Activated CD4-positive, alpha-beta T cell treated with anti-CD3 and anti-CD28 coated beads, Interleukin-2, Interleukin-6, amounts not matched to agents 100 ng/mL and 50 ng/mL, durations not matched to agents 16 hours and 8 hours (primary cell): ENCODE data around the gene MYH6.
A peak's percentile ranks its signal among the peaks of the same experiment; 100 is the strongest.
"Not testable (repeated sequence)": the region's sequence is repeated elsewhere in the genome, so short reads cannot be mapped to it uniquely, and the experiment has no call there.

ENCODE experiments used
- DNase-seq: peaks from one replicate; pipeline ENCODE4 v3.0.0-alpha.2; 2020

Gene MYH6

GRCh38 chr14:23435543-23436326 lies 27.7 kb upstream of the MYH6 start, which contains the start of gene MYH7:
Gene MYH7 (minus strand): TSS chr14:23435660. CDS start chr14:23433732, 1,928 bp downstream.
- no peak for DNase-seq

DNA sequence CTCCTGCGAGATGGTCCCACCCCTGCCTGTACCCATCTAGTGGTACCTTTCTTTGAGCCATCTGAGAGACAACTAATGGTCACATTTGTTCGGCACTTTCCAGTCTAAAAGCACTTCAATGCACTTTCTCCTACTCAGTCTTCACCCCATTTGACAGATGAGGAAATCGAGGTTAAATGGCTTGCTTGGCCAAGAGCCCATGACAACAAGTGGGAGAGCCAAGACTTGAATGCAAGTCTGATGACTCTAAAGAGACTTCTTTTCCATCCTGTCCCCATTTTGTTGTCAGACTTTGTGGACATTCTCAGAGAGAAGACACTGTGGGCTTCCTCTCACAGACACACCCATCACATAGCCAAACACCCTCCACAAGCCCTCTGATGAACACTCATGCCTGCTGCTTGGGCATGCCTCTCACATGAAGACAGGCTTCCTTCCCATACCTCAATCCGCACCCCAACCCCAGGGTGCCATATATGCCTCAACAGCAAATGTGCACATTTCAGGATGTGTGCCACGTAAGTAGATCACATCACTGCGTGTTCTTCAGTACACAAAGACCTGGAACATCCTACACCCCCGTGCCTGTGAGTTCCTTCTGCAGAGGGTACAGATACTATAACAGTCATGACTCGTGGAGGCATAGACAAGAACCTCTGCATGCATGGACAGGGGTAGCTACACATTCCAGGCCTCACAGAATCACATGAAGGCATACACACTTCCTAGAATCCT lies 26.6 kb upstream of the MYH6 start:
- no peak for DNase-seq

DNA sequence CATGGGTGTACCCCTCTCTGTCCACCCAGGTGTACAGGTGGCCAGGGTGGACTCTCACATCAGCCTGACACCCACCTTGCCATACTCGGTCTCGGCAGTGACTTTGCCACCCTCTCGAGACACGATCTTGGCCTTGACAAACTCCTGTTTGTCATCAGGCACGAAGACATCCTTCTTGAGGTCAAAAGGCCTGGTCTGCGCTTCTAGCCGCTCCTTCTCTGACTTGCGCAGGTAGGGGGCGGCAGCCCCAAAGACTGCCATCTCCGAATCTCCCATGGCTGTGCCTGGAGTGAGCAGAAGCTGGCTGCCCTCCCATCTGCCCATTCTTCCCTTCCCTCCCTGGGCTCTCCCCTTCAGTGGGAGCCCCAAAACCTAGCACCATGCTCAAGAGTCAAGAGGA lies 25.4 kb upstream of the MYH6 start:
- DNase-seq: no peak

DNA sequence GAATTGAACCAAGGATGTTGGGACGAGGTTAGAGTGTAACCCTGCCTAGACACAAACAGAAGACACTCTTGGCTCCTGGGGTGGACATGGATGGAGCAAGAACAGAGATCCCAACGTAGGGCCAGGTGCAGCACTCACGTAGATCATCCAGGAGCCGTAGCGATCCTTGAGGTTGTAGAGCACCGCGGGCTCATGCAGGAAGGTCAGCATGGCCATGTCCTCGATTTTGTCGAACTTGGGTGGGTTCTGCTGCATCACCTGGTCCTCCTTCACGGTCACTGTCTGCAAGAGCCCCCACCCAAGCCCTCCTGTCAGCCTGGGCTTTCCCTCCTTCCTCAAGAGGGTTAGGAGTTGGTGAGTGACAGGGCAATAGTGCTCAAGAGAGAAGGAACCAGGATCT lies 24.9 kb upstream of the MYH6 start:
- DNase-seq: no peak

DNA sequence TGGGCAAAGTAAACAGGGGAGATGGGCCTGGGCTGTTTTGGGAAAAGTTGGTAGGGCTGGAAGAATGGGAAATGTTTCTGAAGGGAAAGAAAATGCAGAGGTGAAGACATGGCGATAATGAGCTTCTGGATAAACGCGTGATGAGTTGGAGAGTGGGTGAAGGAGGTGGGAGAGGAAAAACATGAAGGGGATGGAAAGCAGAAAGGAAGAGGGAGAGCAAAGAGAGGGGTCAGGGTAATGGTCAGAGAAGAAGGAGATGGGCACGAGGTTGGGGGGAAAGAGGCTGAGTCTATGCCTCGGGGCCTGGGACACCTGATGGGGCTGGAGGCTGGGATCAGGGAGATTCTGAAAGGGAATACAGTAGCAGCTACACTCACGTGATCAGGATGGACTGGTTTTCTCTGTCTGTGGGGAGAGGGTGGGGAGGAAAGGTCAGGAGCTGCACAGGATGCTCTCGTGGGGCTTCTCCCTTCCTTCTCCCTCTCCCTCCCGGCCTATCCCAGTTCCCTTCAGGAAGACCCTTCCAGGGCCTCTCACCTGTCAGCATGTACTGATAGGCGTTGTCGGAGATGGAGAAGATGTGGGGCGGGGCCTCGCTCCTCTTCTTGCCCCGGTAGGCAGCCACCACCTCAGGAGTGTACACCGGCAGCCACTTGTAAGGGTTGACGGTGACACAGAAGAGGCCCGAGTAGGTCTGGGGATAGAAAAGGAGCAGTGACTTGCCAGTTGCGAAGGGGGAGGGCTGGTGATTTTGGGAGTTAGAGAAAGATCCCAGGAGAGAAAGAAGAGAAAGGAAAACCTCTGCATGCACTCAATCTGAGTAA lies 24.2 kb upstream of the MYH6 start:
- DNase-seq: no peak

- DNase-seq: no peak
These were observed 23.4 kb upstream of the MYH6 start for GRCh38 chr14:23431486-23431885.

DNA sequence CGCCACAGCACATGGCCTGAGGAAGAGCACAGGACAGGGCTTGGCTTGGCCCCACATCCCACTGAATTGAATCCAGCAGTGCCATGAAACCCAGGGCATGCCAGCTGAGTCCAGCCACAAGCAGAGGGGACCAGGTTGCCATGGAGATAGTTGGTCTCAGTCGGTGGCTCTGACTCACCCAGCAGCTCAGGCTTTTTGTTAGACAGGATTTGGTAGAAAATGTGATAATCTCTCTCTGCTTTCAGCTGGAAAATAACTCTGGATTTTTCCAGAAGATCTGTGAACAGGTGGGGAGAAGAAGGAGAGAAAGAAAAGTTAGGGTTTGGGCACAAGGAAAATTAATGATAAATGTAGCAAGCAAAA lies 22.6 kb upstream of the MYH6 start:
- no peak for DNase-seq

DNA sequence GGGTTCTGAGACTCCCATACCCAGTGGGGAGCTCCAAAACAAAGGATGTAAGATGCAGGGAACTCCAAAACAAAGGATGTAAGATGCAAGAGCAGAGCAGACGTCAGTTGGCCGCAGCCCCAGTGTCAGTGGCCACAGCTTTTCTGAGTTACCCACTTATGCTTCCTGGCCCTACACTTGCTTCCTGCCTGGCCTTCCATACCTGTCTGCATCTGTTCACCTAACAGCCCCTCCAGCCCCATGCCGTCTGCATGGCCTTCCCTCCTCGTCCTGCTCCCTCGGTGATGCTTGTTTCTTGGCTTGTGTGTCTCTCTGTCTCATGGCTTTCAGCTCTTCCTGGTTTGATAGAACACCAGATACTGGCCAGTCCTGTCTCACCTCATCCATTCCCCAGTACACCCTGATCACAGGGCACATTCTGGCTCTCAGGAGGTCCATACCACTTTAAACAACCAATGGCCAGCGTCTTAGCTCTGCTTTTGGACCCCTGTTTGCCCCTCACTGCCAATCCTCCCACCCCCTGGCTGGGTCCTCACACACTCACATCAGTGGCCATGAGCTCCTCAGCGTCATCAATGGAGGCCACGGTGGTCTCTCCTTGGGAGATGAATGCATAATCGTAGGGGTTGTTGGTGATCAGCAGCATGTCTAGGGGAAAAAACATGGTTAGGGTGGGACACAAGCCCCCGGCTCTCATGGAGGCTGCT lies 22.1 kb upstream of the MYH6 start:
- DNase-seq: no peak

DNA sequence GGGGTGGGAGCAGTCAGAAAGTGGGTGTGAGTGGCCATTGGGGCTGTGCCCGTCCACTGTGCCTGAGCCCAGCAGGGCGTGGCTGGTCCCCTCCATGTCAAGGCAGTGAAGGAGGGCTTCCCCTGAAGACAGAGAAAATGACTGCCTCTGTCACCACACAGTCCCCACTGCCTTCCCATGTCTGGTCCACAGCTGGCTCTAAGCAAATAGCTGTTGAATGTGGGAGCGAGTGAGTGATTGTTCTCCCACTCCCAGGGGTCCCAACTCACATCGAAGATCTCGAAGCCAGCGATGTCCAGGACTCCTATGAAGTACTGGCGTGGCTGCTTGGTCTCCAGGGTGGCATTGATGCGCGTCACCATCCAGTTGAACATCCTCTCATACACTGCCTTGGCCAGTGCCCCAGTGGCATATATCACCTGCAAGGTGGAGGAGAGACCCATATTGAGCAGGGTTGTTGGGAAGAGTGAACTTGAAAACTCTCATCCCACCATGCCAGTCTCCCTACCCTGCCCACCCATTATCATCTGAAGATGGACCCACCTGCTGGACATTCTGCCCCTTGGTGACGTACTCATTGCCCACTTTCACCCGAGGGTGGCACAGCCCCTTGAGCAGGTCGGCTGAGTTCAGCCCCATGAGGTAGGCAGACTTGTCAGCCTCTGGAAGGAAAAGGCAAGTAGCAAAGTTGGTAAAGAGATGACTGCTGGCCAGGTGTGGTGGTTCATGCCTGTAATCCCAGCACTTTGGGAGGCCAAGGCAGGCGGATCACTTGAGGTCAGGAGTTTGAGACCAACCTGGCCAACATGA lies 20.8 kb upstream of the MYH6 start:
- DNase-seq: no peak

DNA sequence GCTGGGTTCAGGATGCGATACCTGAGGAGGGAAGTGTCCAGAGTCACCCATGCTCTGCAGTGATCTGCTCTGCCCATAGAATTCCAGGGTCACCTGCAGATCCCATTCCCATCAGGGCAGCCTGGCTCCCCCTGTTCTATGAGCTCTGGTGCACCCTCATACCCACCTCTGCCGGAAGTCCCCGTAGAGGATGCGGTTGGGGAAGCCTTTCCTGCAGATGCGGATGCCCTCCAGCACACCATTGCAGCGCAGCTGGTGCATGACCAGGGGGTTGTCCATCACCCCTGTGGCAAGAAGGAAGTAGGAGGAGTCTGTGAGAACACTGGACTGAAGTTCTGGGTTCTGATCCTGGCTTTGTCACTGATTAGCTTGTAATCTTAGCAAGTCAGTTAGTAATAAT lies 17.7 kb upstream of the MYH6 start:
- not testable (repeated sequence) for DNase-seq

DNA sequence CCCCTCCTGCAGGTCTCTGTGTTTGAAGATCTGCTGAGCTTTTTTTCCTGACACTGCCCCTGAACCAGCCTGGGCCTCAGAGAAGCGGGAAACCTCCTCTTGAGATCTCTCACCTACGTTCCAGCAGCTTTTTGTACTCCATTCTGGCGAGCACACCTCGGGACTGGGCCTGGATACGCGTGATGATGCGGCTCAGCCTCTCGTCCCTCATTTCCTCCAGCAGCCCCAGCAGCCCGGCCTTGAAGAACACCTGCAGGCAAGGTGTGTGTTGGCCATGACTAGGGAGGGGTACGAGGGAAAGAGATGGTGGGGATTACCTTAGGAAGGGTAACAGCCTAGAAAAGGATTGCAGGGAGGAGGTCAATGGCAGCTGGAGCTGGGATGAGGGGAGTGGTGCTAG lies 17.1 kb upstream of the MYH6 start:
- no peak for DNase-seq

DNA sequence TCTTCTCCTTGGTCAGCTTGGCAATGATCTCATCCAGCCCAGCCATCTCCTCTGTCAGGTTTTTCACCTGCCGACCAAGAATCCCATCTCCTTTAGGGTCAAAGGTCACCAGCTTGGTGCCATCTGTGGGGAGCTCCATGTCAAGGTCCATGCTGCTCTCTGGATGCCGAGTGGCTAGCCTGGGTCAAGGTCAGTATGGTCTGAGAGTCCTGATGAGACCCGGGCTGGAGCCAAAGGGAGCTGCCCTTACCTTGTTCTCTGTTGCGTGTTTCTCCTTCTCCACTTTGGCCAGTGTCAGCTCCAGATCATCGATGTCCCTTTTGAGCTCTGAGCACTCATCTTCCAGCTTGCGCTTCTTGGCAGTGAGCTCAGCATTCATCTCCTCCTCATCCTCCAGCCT lies 15.6 kb upstream of the MYH6 start:
- no peak for DNase-seq

- peak; percentile 67 for DNase-seq
These were observed 13.5 kb upstream of the MYH6 start for GRCh38 chr14:23421594-23421993.

- DNase-seq: not testable (repeated sequence)
These were observed 11.6 kb upstream of the MYH6 start for GRCh38 chr14:23419646-23420045.

GRCh38 chr14:23418021-23418420 lies 9.9 kb upstream of the MYH6 start:
- DNase-seq: no peak

DNA sequence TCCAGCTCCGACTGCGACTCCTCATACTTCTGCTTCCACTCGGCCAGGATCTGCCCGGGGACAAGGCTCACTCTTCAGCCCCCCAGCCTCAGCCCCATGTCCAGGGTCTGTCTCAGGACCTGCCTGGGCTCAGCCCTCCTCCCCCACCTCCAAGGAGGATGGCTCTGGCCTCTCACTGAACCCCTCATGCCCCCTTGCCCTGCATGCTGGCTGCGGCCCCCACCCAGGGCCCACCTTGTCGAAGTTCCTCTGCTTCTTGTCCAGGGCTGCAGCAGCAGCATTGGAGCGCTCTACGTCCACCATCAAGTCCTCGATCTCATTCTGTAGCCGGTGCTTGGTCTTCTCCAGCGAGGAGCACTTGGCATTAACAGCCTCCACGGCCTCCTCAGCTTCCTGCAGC lies 9.2 kb upstream of the MYH6 start:
- DNase-seq: not testable (repeated sequence)

DNA sequence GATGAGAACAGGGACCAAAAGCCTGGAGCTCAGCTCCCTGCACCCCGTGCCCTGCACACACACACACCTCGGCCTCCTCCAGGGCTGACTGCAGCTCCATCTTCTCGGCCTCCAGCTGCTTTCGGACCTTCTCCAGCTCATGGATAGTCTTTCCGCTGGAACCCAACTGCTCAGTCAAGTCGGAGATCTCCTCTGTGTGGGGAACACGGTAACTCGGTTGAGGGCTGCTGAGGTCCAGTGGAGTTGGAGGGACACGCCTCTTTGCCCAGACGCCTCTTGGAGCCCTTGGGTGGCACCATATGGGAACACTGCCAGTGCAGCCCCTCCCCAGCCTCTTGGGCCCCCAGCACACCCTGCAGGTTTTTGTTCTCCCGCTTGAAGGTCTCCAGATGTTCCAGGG lies 8.7 kb upstream of the MYH6 start:
- no peak for DNase-seq

- no peak for DNase-seq
These were observed 8.0 kb upstream of the MYH6 start for GRCh38 chr14:23415821-23416778.

- DNase-seq: no peak
These were observed 7.1 kb upstream of the MYH6 start for GRCh38 chr14:23414906-23415820.

- DNase-seq: no peak
These were observed 6.2 kb upstream of the MYH6 start for GRCh38 chr14:23414254-23414653.
